Common myeloid progenitor, CD34-positive (primary cell): ENCODE measurements around the gene WFDC1.

Source experiments
- CTCF ChIA-PET: fragments of 350-600 bp; sonication (Branson Sonifier 250); formaldehyde crosslinking; loops from one replicate; lab custom pipeline; 2021; ENCODE audit warnings: antibody characterized with exemption; lab: Charles Lee
- POLR2A ChIA-PET: fragments of 350-600 bp; sonication (Branson Sonifier 250); formaldehyde crosslinking; loops from one replicate; lab custom pipeline; 2021; ENCODE audit warnings: antibody characterized with exemption; lab: Charles Lee
- DNase-seq, 3 donors: peaks; one replicate each; pipeline versions ENCODE4 v3.0.0 to v3.0.0-alpha.2; 2013
- H3K27ac ChIP-seq, 2 experiments: 1 replicate in 1 of 2; 2 replicates in 1 of 2; pipeline ENCODE4 v1.7.0; 2013; ENCODE audit warnings: inconsistent platforms in 2 of 2, low read length in 2 of 2, mild to moderate bottlenecking in 2 of 2, low read depth in 1 of 2, moderate library complexity in 1 of 2; ENCODE audit not compliant: severe bottlenecking in 2 of 2, insufficient read depth in 1 of 2, poor library complexity in 1 of 2
- H3K27me3 ChIP-seq, 5 experiments: replicated peaks in 2 of 5; 1 replicate in 3 of 5; 2 replicates in 2 of 5; pipeline versions ENCODE4 v1.6.1 to v1.7.0; 2013; ENCODE audit warnings: low read length in 4 of 5, mild to moderate bottlenecking in 2 of 5, moderate library complexity in 2 of 5, inconsistent platforms in 1 of 5; ENCODE audit not compliant: insufficient read depth in 5 of 5, control insufficient read depth in 4 of 5
- H3K36me3 ChIP-seq, 4 experiments: 1 replicate in 2 of 4; 2 replicates in 2 of 4; pipeline versions ENCODE4 v1.6.1 to v1.7.0; 2013; ENCODE audit warnings: low read length in 3 of 4, control low read depth in 1 of 4, mild to moderate bottlenecking in 1 of 4; ENCODE audit not compliant: control insufficient read depth in 4 of 4, insufficient read depth in 4 of 4
- H3K4me1 ChIP-seq, 4 experiments: 1 replicate in 3 of 4; 2 replicates in 1 of 4; pipeline versions ENCODE4 v1.6.1 to v1.7.1; 2013; ENCODE audit warnings: low read length in 3 of 4, mild to moderate bottlenecking in 3 of 4, control low read depth in 1 of 4, inconsistent platforms in 1 of 4, moderate library complexity in 1 of 4; ENCODE audit not compliant: control insufficient read depth in 4 of 4, insufficient read depth in 4 of 4; ENCODE audit errors: control extremely low read depth in 1 of 4
- H3K4me3 ChIP-seq, 7 experiments: 1 replicate in 4 of 7; 2 replicates in 3 of 7; pipeline versions ENCODE4 v1.5.1 to v1.7.0; 2013; ENCODE audit warnings: mild to moderate bottlenecking in 7 of 7, low read length in 6 of 7, moderate library complexity in 6 of 7, inconsistent platforms in 2 of 7, low read depth in 2 of 7, control low read depth in 1 of 7; ENCODE audit not compliant: insufficient read depth in 4 of 7, control insufficient read depth in 1 of 7; ENCODE audit errors: extremely low read depth in 1 of 7
- H3K9me3 ChIP-seq, 5 experiments: 1 replicate in 4 of 5; 2 replicates in 1 of 5; pipeline versions ENCODE4 v1.6.1 to v1.7.1; 2013; ENCODE audit warnings: low read length in 4 of 5, mild to moderate bottlenecking in 2 of 5, inconsistent platforms in 1 of 5, low read depth in 1 of 5, moderate library complexity in 1 of 5; ENCODE audit not compliant: control insufficient read depth in 4 of 5, insufficient read depth in 2 of 5; ENCODE audit errors: control extremely low read depth in 1 of 5
- WGBS: methylation state at CpG from one replicate; pipeline ENCODE4 v1.1.5; 2013; ENCODE audit not compliant: insufficient coverage; 5-methylcytosine and 5-hydroxymethylcytosine counted together

Gene WFDC1

GRCh38 chr16:84379008-84379708, 84.5 kb downstream of the WFDC1 start:
- 92% methylated on average over 9 of the region's 11 CpGs for whole genome bisulfite sequencing
- H3K4me1 ChIP-seq = peaks cover 0 to 19% (median 6%) of the 10 kb centered on the region in 4 experiments
- peaks cover 0 to 2% (median 0%) of the 10 kb centered on the region in 5 experiments for H3K9me3 ChIP-seq
- H3K27me3 ChIP-seq = peaks cover 0 to 7% (median 3%) of the 10 kb centered on the region in 5 experiments
- POLR2A ChIA-PET = no interaction called here
- H3K36me3 ChIP-seq = no peaks in the 10 kb centered on the region
- no peak for DNase-seq
- H3K27ac ChIP-seq = no peak overlapping the region
- CTCF ChIA-PET = no interaction called here
- no peak overlapping the region for H3K4me3 ChIP-seq
